HepG2 (cell line): Measurements from ENCODE around the gene SEC62. TPM values are rescaled to one million over a fixed set of nuclear protein-coding genes. Genes with fewer than 3 reads are reported as not detected.

ENCODE experiments used
- ATAC-seq: fragments of 200-7000 bp; cut with Tn5 transposase; 3 replicates; pipeline ENCODE4 v1.9.1; 2020; ENCODE audit warnings: mild to moderate bottlenecking, moderate library complexity
- BruUV-seq: library from RNA; stranded (reverse); fragments of 400-500 nt; replicated peaks from 2 replicates; lab custom pipeline; 2021; lab: Mats Ljungman, UMichigan
- CTCF ChIA-PET: fragments of 300-600 bp; formaldehyde crosslinking; extraction: SDS; loops from one replicate; lab custom pipeline; 2021; ENCODE audit warnings: low total read pairs, inconsistent platforms, low intra/inter-chr PET ratio; lab: Yijun Ruan, JAX
- POLR2A ChIA-PET: fragments of 350-600 bp; sonication (Branson Sonifier 250); formaldehyde crosslinking; loops from one replicate; lab custom pipeline; 2020; ENCODE audit warnings: antibody characterized with exemption, inconsistent platforms; lab: Yijun Ruan, JAX
- DNase-seq: peaks from one replicate; pipeline ENCODE4 v3.0.0-alpha.2; 2015; ENCODE audit warnings: low spot score
- FAIRE-seq: peaks from 3 replicates; lab custom pipeline; 2011; peaks lifted over from hg19 to GRCh38; lab: Jason Lieb, UNC
- H2AFZ ChIP-seq: one replicate; pipeline ENCODE4 v1.6.1; 2011; ENCODE audit warnings: low read length, inconsistent platforms
- H3K27ac ChIP-seq: fragments of 300-600 bp; 3 replicates; pipeline ENCODE4 v1.8.0; 2011; ENCODE audit warnings: mixed run types, mild to moderate bottlenecking, mixed read lengths, low read length, inconsistent platforms; ENCODE audit not compliant: insufficient read depth; ENCODE audit errors: extremely low read length
- H3K27me3 ChIP-seq, 2 experiments: fragments of 200-600 bp in 1 of 2; 2 replicates in 1 of 2; 3 replicates in 1 of 2; pipeline versions ENCODE4 v1.6.0 to v1.8.0; 2011; ENCODE audit warnings: low read length in 2 of 2, mild to moderate bottlenecking in 2 of 2, moderate library complexity in 2 of 2, inconsistent platforms in 1 of 2; ENCODE audit not compliant: insufficient read depth in 2 of 2, control insufficient read depth in 1 of 2
- H3K36me3 ChIP-seq, 2 experiments: fragments of 200-600 bp in 1 of 2; replicated peaks in 1 of 2; 2 replicates in 1 of 2; 3 replicates in 1 of 2; pipeline versions ENCODE4 v1.5.1 to v1.8.0; 2011; ENCODE audit warnings: low read length in 2 of 2, inconsistent platforms in 1 of 2; ENCODE audit not compliant: insufficient read depth in 2 of 2, control insufficient read depth in 1 of 2
- H3K4me1 ChIP-seq: 2 replicates; pipeline ENCODE4 v1.5.1; 2012; ENCODE audit warnings: low read length, inconsistent platforms; ENCODE audit not compliant: insufficient read depth
- H3K4me2 ChIP-seq: 2 replicates; pipeline ENCODE4 v1.6.0; 2011; ENCODE audit warnings: low read depth, low read length, inconsistent platforms
- H3K4me3 ChIP-seq, 3 experiments: fragments of 200-600 bp in 1 of 3; sonication (generic), shearing (Covaris generic) in 1 of 3; replicated peaks in 1 of 3; 2 replicates each; pipeline ENCODE4 v1.5.1; 2011 to 2016; ENCODE audit warnings: low read length in 3 of 3, inconsistent platforms in 2 of 3, low read depth in 2 of 3, mild to moderate bottlenecking in 2 of 3, control low read depth in 1 of 3, mixed read lengths in 1 of 3; ENCODE audit not compliant: insufficient read depth in 1 of 3
- H3K79me2 ChIP-seq: one replicate; pipeline ENCODE4 v1.6.1; 2011; ENCODE audit warnings: low read length, inconsistent platforms; ENCODE audit not compliant: insufficient read depth
- H3K9ac ChIP-seq: 2 replicates; pipeline ENCODE4 v1.6.0; 2011; ENCODE audit warnings: mild to moderate bottlenecking, low read depth, low read length, inconsistent platforms; ENCODE audit not compliant: insufficient read depth
- H3K9me3 ChIP-seq: 2 replicates; pipeline ENCODE4 v1.5.1; 2012; ENCODE audit warnings: mild to moderate bottlenecking, low read length
- H4K20me1 ChIP-seq: 2 replicates; pipeline ENCODE4 v1.6.0; 2011; ENCODE audit warnings: inconsistent platforms, mild to moderate bottlenecking, low read length, moderate library complexity; ENCODE audit not compliant: insufficient read depth
- ARNT ChIP-seq: fragments of 450-650 bp; IDR thresholded peaks from 2 replicates; pipeline ENCODE4 v1.6.1; 2017
- CHD2 ChIP-seq: IDR thresholded peaks from 2 replicates; pipeline ENCODE4 v1.6.1; 2011; ENCODE audit warnings: low read depth, low read length, improper control_type of control experiment
- HDAC1 ChIP-seq: sonication (generic); formaldehyde crosslinking; IDR thresholded peaks from 2 replicates; pipeline ENCODE4 v1.5.1; 2020; ENCODE audit warnings: mild to moderate bottlenecking, missing genetic modification reagents
- KDM1A ChIP-seq: IDR thresholded peaks from 2 replicates; pipeline ENCODE4 v1.6.1; 2016; ENCODE audit warnings: missing compliant biosample characterization
- NR2F2 ChIP-seq: IDR thresholded peaks from 2 replicates; pipeline ENCODE4 v1.6.1; 2012; ENCODE audit warnings: low read depth, inconsistent platforms, borderline replicate concordance
- PAF1 ChIP-seq: IDR thresholded peaks from 2 replicates; pipeline ENCODE4 v1.6.1; 2016; ENCODE audit warnings: missing genetic modification reagents, missing compliant biosample characterization
- YY1 ChIP-seq: IDR thresholded peaks from 2 replicates; pipeline ENCODE4 v1.6.1; 2011; ENCODE audit warnings: low read length, low read depth, moderate library complexity, mild to moderate bottlenecking; ENCODE audit not compliant: insufficient read depth, insufficient replicate concordance
- ZFAT ChIP-seq: sonication (generic); formaldehyde crosslinking; conservative IDR thresholded peaks from 2 replicates; pipeline ENCODE4 v1.8.1; 2023; ENCODE audit warnings: missing genetic modification reagents, inconsistent platforms
- ZKSCAN1 ChIP-seq: fragments of 150-350 bp; IDR thresholded peaks from 2 replicates; pipeline ENCODE4 v1.6.1; 2014; ENCODE audit warnings: low read length
- ZNF235 ChIP-seq: sonication (generic); formaldehyde crosslinking; IDR thresholded peaks from 2 replicates; pipeline ENCODE4 v1.8.1; 2023; ENCODE audit warnings: mild to moderate bottlenecking, missing genetic modification reagents, borderline replicate concordance
- ZNF329 ChIP-seq: sonication (generic); formaldehyde crosslinking; IDR thresholded peaks from 2 replicates; pipeline ENCODE4 v1.9.0; 2021; ENCODE audit warnings: low read depth, mild to moderate bottlenecking, missing genetic modification reagents
- ZNF33B ChIP-seq: sonication (generic); formaldehyde crosslinking; IDR thresholded peaks from 2 replicates; pipeline ENCODE4 v1.5.1; 2020; ENCODE audit warnings: mild to moderate bottlenecking, missing genetic modification reagents
- WGBS: methylation state at CpG from one replicate; pipeline ENCODE4 v1.1.6; 2017; ENCODE audit warnings: low lambda C conversion rate; 5-methylcytosine and 5-hydroxymethylcytosine counted together
- in situ Hi-C: cut with HindIII; loops from 2 replicates; pipeline ENCODE4 v1.10.0; 2017; ENCODE audit warnings: low pct_unique_long_range_greater_than_20kb; ENCODE audit not compliant: extremely low pct_ligation_motif_present
- intact Hi-C: fragments of 100-400 bp; cut with micrococcal nuclease; formaldehyde crosslinking; loops from one replicate; pipeline ENCODE4 v1.10.0; 2022; ENCODE audit not compliant: unreplicated experiment
- polyA plus RNA-seq, 8 experiments: library from polyadenylated mRNA; depleted of rRNA in 3 of 8; stranded (reverse) in 7 of 8; unstranded in 1 of 8; fragments of >200 nt; fragmentation: Illumina TruSeq in 4 of 8; extraction: Trizol in 4 of 8; gene quantifications; 2 replicates each; pipeline versions ENCODE4 v1.2.1 to v1.2.3, GENCODE V29; 2011 to 2016; ENCODE audit warnings: low read depth in 4 of 8, missing spikeins in 1 of 8, mixed read lengths in 1 of 8; ENCODE audit not compliant: insufficient read depth in 1 of 8
- total RNA-seq, 5 experiments: library from RNA; depleted of rRNA; stranded (reverse); fragments of >200 nt; fragmentation: Illumina TruSeq; extraction: Trizol; gene quantifications; 2 replicates each; pipeline ENCODE4 v1.2.3, GENCODE V29; 2016; ENCODE audit warnings: low read depth in 1 of 5
- TF ChIP-seq, protein P1 (sequence below): sonication (generic); formaldehyde crosslinking; IDR thresholded peaks from 2 replicates; pipeline ENCODE4 v1.8.1; 2023; ENCODE audit warnings: mild to moderate bottlenecking, missing genetic modification reagents

SEC62 gene
- total and polyA plus RNA-seq, 2 of the 13 experiments (the other 11 are each of a cell fraction or from before 2014, with no cell fraction given), result 54.0 to 68.7 TPM

DNA sequence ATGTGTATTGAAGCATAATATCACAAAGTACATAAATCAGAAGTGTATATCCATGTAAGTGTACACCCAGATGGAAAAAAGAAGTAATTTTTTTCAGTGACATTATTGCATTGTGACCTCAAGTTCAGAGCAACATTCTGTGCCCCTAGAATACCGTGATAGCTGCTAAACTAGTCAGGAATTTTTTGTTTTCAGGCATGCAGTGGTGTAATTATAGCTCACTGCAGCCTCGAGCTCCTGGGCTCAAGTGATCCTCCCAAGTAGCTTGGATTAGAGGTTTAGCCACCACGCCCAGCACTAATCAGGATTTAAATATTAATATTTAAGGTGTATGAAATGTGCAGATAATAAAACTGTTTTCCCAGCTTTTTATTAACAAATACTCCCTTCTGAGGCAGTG is 25.5 kb downstream of the SEC62 start:
- Histone ChIP-seq H3K4me1 (no peaks in the 10 kb centered on the region), H3K27me3 (no peaks in the 10 kb centered on the region), H3K27ac (no peak overlapping the region), H3K4me3 (no peak overlapping the region), H3K9ac (no peak overlapping the region), H3K9me3 (no peaks in the 10 kb centered on the region), H4K20me1 (no peaks in the 10 kb centered on the region), H3K4me2 (no peak overlapping the region), H3K79me2 (no peaks in the 10 kb centered on the region), H2AFZ (no peak overlapping the region), H3K36me3 (peaks cover 9 to 32% of the 10 kb centered on the region in 2 experiments; a peak in 3 of 5 replicates)
- BruUV-seq, result no TSS peak
- ATAC-seq, result no peak
- in situ Hi-C loops, result no loop called here
- POLR2A ChIA-PET, result no interaction called here
- WGBS, result 89% methylated on average over 3 of the region's 3 CpGs
- CTCF ChIA-PET, result no interaction called here
- no peak for DNase-seq
- no peak for FAIRE-seq
- intact Hi-C loops, result no loop called here
- TF ChIP-seq KDM1A (CRISPR knock-in tag) (no peak), PAF1 (CRISPR knock-in tag) (no peak), CHD2 (no peak), YY1 (no peak), ZNF235 (CRISPR knock-in tag) (no peak), ZFAT (no peak), ARNT (no peak), NR2F2 (no peak), ZKSCAN1 (no peak), ZNF329 (CRISPR knock-in tag) (no peak), HDAC1 (no peak), ZNF33B (CRISPR knock-in tag) (no peak)
- TF ChIP-seq, protein P1, sequence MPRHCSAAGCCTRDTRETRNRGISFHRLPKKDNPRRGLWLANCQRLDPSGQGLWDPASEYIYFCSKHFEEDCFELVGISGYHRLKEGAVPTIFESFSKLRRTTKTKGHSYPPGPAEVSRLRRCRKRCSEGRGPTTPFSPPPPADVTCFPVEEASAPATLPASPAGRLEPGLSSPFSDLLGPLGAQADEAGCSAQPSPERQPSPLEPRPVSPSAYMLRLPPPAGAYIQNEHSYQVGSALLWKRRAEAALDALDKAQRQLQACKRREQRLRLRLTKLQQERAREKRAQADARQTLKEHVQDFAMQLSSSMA (CRISPR knock-in tag), result no peak
